GM15510 (cell line): ENCODE data around the gene P3H1.
A peak's percentile ranks its signal among the peaks of the same experiment; 100 is the strongest.

ENCODE experiments used
- POLR2A ChIP-seq: IDR thresholded peaks from 3 replicates; pipeline ENCODE4 v1.6.1; 2011; ENCODE audit warnings: borderline replicate concordance; ENCODE audit not compliant: insufficient read length; ENCODE audit errors: extremely low read depth

The P3H1 gene

DNA sequence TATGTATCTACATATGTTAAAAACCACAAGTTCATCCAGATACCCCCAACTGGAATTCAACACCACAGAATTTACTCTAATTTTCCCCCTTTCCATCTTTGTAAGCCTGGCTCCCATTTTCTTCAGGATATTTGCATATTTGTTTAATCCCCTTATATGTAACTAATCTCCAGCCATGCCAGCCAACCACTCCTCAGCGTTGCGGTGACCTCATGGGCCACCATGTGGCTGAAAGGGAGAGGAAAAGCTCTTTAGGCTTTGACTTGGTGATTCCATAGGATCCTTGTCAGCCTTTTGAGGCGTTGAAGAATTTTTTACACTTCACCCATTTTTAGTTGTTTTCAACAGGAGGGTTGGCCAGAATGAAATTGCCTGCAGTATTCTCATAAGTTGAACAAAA, 36.8 kb downstream of the P3H1 start:
- TF ChIP-seq POLR2A: no peak

DNA sequence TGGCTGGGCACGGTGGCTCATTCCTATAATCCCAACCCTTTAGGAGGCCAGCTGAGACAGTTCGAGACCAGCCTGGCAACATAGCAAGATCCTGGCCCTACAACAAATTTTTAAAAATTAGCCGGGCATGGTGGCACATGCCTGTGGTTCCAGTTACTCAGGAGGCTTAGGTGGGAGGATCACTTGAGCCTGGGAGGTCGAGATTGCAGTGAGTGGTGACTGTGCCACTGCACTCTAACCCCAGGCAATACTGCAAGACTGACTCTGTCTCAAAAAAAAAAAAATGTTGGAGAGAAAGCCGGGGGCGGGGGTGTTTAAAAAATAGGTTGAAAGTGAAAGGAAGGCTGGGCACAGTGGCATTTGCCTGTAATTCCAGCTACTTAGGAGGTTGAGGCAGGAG, 43.3 kb downstream of the P3H1 start:
- no peak for TF ChIP-seq POLR2A

DNA sequence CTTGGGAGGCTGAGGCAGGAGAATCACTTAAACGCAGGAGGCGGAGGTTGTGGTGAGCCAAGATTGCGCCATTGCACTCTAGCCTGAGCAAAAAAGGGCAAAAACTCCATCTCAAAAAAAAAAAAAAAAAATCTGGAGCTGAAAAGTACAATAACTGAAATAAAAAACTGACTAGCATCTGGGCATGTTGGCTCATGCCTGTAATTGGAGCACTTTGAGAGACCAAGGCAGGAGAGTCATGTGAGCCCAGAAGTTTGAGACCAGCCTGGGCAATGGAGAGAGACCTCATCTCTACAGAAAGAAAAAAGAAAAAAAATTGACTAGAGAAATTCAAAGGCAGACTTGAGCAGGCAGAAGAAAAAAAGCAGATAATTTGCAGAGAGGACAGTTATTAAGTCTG, 44.9 kb downstream of the P3H1 start:
- no peak for TF ChIP-seq POLR2A

DNA sequence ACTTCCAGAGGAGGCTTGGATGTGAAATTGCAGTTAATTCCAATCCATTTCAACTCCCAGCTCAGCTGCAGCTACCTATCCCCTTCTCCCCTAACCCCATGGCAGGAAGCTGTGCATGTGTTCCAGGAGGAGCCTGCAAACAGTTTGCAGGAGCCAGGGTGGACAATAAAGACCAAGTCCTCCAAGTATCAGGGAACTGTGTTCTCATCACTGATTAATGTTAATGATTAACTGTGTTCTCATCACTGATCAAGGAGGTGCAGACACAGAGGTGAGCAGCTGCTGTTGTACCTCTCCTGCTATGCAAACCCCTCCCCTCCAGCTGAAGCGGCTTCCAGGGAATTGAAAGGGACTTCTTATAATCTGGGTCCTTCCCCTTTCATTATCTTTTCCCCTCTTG, 46.0 kb downstream of the P3H1 start:
- no peak for TF ChIP-seq POLR2A

DNA sequence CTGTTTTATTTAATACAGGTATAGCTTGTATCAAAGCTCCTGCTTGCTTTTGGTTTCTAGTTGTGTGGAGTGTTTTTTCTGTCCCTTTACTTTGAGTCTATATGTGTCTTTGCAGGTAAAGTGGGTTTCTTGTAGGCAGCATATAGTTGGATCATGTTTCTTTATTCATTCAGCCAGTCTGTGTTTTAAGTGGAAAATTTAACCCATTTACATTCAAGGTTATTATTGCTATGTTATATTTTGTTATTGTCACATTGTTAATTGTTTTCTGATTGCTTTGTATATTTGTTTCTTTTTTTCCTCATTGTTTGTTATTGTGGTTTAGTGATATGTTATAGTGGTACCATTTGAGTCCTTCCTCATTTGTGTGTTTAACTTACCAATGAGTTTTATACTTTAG, 53.5 kb downstream of the P3H1 start:
- no peak for TF ChIP-seq POLR2A

DNA sequence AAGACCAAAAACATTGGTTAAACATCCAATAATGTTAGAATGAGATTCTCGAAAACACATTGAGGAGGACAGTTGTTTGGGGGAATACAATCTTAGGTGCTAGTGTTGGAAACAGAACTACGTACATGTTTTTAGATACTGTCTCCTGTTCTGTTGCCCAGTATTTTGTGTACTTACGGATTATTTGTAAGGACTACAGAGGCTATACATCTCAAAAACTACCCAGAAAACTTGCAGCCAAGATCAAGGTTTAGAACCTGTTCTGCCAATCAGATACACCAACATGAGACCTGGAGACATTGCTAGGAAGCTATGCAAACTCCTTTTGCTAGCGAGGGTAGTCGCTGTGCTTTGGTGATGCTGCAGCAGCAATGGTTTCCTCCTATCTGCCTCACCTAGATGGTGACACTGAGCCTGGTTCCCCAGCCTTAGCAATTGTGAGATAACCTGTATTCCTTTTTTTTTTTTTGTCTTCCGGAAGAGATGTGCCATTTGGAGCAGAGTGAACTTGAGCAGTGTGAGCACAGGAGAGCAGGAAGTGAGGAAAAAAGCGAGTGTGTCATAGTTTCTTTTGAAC, 62.9 kb downstream of the P3H1 start:
- TF ChIP-seq POLR2A: peak; percentile 10

DNA sequence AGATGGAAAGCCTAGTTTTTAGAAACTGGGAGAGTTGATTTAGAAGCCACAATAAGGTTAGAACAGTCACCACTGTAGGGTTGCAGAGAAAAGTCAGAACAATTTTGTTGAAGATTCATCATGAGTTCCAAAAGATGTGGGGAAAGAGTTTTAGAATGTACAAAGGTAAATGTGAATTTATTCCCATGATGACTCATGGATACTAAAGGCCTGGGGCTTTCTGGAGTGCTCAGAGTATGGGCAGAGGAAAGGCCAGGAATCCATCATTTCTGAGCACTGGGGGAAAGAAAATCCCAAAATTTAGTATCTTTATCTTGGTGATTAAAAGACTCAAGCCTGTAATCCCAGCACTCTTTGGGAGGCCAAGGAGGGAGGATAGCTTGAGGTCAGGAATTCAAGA, 66.8 kb downstream of the P3H1 start:
- no peak for TF ChIP-seq POLR2A

DNA sequence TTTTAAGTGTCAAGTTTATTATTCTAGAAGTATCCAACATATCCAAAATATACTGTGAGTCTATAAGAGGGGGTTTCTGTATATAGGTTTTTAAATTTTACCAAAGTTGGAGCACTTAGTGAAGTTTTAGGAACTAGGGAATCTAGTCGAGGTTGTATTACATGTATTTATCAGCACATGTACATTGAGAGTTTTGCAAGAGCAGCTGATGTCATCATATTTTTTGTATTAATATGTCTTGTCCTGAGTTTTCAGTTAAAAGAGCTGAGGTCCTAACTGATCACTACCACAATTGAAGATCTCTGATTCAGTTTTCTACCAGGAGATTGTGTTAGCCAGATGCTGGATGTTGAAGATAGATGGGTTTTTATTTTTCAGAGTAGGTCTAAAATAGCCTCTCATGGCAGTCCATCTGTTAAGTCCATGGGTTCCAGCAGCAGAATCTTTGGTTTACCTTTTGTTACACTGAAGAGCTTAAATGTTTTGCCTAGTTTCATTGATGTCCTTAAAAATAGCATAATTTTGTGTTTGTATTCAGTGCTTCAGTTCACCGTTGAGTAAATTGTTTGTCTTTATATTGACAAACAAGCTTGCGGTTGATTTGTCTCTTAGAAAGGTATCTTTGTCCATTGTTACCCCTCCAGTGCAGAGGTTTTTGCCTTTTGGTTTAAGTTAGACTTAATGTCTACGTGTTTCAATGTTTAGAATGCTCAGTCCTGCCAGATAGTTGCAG, 68.6 kb downstream of the P3H1 start:
- no peak for TF ChIP-seq POLR2A
